SIG-M5 treated with dmso at 0.1 percent for 504 hours (cell line): ENCODE data around the gene TM7SF3.
"Not testable (repeated sequence)": the region's sequence is repeated elsewhere in the genome, so short reads cannot be mapped to it uniquely, and the experiment has no call there.

Experiments used
- DNase-seq: peaks from one replicate; lab custom pipeline; 2025; ENCODE audit not compliant: unreplicated experiment; lab: John Stamatoyannopoulos, UW

Gene TM7SF3, protein sequence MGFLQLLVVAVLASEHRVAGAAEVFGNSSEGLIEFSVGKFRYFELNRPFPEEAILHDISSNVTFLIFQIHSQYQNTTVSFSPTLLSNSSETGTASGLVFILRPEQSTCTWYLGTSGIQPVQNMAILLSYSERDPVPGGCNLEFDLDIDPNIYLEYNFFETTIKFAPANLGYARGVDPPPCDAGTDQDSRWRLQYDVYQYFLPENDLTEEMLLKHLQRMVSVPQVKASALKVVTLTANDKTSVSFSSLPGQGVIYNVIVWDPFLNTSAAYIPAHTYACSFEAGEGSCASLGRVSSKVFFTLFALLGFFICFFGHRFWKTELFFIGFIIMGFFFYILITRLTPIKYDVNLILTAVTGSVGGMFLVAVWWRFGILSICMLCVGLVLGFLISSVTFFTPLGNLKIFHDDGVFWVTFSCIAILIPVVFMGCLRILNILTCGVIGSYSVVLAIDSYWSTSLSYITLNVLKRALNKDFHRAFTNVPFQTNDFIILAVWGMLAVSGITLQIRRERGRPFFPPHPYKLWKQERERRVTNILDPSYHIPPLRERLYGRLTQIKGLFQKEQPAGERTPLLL

GRCh38 chr12:27014085-27014858 lies at the start of gene TM7SF3:
TM7SF3 (minus strand) TSS chr12:27014384; CDS start chr12:27014168, 216 bp downstream.
- peak; percentile 98 for DNase-seq

DNA sequence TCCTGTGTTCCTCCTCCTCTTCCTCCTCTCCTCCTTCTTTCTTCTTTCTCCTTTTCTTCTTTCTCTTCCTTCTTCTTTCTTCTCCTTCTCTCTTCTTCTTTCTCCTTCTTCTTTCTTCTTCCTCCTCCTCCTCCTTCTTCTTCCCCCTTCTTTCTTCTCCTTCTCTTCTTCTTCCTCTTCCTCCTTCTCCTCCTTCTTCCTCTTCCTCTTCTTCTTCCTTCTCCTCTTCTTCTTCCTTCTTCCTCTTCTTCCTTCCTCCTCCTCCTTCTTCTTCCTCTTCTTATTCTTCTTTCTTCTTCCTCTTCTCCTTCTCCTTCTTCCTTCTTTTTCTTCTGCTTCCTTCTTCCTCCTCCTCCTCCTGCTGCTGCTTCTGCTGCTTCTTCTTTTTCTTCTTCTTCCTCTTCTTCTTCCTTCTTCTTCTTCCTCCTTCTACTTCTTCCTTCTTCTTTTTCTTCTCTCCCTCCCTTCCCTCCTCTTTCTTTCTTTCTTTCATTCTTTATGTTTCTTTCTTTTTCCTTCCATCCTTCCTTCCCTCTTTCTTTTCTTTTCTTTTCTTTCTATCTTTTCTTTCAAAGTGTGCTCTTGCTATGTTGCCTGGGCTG lies 49.2 kb upstream of the TM7SF3 start:
- no peak for DNase-seq

GRCh38 chr12:27061317-27061716 lies 47.1 kb upstream of the TM7SF3 start:
- no peak for DNase-seq

GRCh38 chr12:27060740-27061139 lies 46.6 kb upstream of the TM7SF3 start:
- DNase-seq = no peak

DNA sequence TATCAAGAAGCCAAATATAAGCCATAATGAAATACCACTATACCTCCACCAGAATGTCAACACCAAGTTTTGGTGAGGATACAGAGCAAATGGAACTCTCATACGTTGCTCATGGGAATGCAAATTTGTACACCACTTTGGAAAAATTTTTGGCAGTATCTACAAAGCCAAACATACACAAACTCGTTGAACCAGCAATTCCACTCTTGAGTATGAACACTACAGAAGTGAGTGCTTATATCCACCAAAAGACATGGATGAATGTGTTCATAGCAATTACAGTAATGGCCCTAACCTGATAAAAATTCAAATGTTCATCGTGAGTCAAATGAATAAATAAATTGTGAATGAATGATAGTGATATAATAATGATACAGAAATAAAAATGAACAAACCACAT lies 43.4 kb upstream of the TM7SF3 start:
- DNase-seq = no peak

DNA sequence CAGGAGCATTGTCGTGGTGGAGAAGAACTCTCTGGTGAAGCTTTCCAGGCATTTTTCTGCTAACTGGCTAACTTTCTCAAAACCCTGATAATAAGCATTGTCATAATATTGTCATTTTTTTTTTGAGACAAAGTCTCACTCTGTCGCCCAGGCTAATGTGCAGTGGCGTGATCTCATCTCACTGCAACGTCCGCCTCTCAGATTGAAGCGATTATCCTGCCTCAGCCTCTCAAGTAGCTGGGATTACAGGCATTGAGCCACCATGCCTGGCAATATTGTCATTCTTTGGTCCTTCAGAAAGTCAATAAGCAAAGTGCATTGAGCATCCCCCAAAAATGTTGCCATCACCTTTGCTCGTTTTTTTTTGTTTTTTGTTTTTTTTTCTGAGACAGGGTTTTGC lies 41.8 kb upstream of the TM7SF3 start:
- DNase-seq = no peak

- DNase-seq = no peak
These were observed 38.6 kb upstream of the TM7SF3 start for GRCh38 chr12:27052742-27053141.

DNA sequence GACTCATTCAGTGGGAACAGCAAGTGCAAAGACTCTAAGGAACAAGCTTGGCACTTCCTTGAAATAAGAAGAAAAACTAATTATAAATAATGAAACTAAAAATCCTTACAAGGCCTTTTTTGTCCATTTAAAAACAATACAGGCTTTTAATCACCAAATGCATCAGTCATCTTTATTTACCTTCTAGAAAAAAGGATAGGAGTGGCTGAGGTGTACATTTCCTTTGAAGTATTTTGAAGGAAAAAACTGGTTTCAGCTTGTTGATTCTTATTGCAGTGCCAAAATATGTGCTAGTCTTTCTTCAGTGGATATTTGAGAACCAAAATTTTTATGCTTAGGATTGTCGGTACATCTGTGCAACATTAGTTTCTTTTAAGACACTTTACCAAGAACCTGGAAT lies 38.0 kb upstream of the TM7SF3 start:
- no peak for DNase-seq

DNA sequence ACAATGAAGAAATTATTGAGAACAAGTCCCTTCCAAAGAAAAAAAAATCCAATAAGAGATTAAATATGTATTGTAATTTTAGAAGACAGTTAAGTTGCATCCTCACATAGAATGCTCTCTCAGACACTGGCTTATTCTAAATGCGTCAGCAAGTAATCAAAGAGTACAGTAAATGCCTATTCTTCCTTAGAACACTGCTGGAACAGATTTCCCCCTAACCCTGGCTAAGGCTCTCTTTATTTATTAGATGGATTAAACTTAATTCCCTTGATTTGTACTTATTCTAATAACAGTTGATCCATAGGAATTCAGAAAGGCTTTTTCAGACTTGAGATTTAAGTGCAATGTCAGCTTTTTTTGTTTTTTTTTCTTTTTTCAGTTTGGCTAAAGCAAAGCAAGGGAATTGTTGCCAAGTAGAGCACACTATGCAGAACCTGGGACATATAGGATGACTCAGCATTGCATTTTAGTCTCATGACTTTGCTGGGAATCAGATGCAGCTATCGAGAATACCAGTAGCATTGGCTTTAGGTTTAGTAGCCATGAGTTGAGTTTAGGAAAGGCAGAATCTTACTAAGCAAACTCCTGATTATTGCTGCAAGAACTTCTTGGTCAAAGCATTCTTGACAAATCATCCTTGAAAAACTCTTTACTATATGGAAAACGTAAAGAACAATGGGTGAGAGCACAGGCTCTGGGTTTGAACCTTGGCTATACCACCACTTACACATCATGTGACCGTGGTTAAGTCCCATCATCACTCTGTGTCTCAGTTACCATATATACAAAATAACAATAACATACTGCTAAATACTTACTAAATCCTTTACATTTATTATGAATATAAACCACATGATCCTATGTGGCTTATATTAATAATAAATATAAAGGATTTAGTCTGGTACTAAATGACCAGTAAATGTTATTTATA lies 34.9 kb upstream of the TM7SF3 start:
- DNase-seq = no peak

- DNase-seq = not testable (repeated sequence)
These were observed 27.8 kb upstream of the TM7SF3 start for GRCh38 chr12:27042018-27042417.

DNA sequence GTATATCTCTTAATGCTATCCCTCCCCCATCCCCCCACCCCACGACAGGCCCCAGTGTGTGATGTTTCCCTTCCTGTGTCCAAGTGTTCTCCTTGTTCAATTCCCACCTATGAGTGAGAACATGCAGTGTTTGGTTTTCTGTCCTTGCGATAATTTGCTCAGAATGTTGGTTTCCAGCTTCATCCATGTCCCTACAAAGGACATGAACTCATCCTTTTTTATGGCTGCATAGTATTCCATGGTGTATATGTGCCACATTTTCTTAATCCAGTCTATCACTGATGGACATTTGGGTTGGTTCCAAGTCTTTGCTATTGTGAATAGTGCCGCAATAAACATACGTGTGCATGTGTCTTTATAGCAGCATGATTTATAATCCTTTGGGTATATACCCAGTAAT lies 26.5 kb upstream of the TM7SF3 start:
- DNase-seq = not testable (repeated sequence)

GRCh38 chr12:27034607-27035293 lies 20.6 kb upstream of the TM7SF3 start:
- no peak for DNase-seq

DNA sequence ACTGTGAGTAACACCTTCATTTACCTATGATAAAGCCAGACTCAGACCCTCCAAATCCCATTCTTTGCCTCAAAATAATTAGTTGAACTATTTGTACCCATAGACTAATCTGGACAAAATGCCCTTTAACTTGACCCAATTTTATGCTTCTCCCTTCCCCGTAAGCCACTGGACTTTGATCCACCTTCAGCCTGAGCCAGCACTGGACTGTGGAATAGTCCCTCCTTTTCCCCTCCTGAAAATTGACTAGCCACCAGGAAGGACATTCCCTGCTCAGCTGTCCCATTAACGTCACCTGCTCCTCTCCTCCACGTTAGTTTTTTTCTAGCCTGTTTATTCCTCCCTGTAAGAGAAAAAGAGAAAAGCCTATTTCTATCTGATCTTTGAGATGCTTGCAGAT lies 18.5 kb upstream of the TM7SF3 start:
- DNase-seq = no peak

DNA sequence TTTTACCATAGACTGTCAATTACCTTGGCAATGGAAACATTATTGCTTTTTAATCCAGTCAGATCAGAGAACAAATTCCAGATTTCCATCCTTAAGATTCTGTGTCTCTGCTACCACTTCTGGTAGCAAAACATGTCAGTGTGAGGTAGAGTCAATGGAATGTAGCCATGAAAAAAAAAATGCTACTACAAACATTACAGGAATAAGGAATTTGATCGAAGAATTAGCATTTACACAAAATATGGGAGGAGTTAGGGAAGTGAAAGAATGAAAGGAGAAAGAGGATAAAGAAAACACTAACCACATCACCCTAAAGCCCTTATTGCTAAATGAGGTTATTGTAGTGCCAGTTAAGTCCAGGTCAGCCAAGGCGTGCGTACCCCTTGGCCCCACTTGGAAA lies 17.3 kb upstream of the TM7SF3 start:
- DNase-seq = no peak

GRCh38 chr12:27026257-27026656 lies 12.1 kb upstream of the TM7SF3 start:
- DNase-seq = no peak

GRCh38 chr12:27025116-27025515 lies 10.9 kb upstream of the TM7SF3 start:
- DNase-seq = no peak

GRCh38 chr12:27024291-27024690 lies 10.1 kb upstream of the TM7SF3 start:
- no peak for DNase-seq

- no peak for DNase-seq
These were observed 6.6 kb upstream of the TM7SF3 start for GRCh38 chr12:27020761-27021160.

- DNase-seq = no peak
These were observed 3.9 kb upstream of the TM7SF3 start for GRCh38 chr12:27018037-27018436.
